ENCODE data around the gene ZSWIM6.

- no peak for TF ChIP-seq CTCF (conservative IDR thresholded peaks at IDR 0.05; ENCODE audit: low read depth, low read length)
- no peak for TF ChIP-seq EZH2phosphoT487 (IDR thresholded peaks at IDR 0.05; ENCODE audit: borderline replicate concordance, low read length)
These were observed 73.6 kb downstream of the ZSWIM6 start for GRCh38 chr5:61405511-61406295.

Data from PC-3 (cell line).